Measurements from ENCODE around the gene PTPRM.
A peak's percentile ranks its signal among the peaks of the same experiment; 100 is the strongest.

The PTPRM gene

GRCh38 chr18:7572822-7573221 is 5.7 kb downstream of the PTPRM start:
- no peak for TF ChIP-seq CTCF (conservative IDR thresholded peaks at IDR 0.05; ENCODE audit: low read depth)
- H3K27ac ChIP-seq = no peak overlapping the region
- POLR2A ChIA-PET (ENCODE audit: low non-redundant PET) = no interaction called here
- no peak for DNase-seq (ENCODE audit: low spot score)
- CTCF ChIA-PET = no interaction called here

- CTCF ChIA-PET = interaction anchor here (1.6 kb wide), 1 partner anchor 9 kb away, joined by 6 read pairs; the partner anchor contains the start of gene PTPRM
- POLR2A ChIA-PET (ENCODE audit: low non-redundant PET) = no interaction called here
- no peak overlapping the region for H3K27ac ChIP-seq
- no peak for TF ChIP-seq CTCF (conservative IDR thresholded peaks at IDR 0.05; ENCODE audit: low read depth)
- no peak for DNase-seq (ENCODE audit: low spot score)
Measured at GRCh38 chr18:7575465-7576028, 8.4 kb downstream of the PTPRM start.

- POLR2A ChIA-PET (ENCODE audit: low non-redundant PET) = no interaction called here
- no peak overlapping the region; the same call in 1 of the 2 replicates for H3K27ac ChIP-seq
- CTCF ChIA-PET = interaction anchor here (1.6 kb wide), 1 partner anchor 9 kb away, joined by 6 read pairs; the partner anchor contains the start of gene PTPRM
- DNase-seq (ENCODE audit: low spot score) = no peak
- no peak for TF ChIP-seq CTCF (conservative IDR thresholded peaks at IDR 0.05; ENCODE audit: low read depth)
Measured at GRCh38 chr18:7576077-7576476, 9.0 kb downstream of the PTPRM start.

- ChIA-PET CTCF (interaction anchor here (0.7 to 1.6 kb wide), 3 partner anchors 10 to 67 kb away, joined by 3 to 6 read pairs (median 4); partner anchors contain the start of gene PTPRM), POLR2A (ENCODE audit: low non-redundant PET) (no interaction called here)
- H3K27ac ChIP-seq = no peak overlapping the region; the same call in 1 of the 2 replicates
- TF ChIP-seq CTCF (conservative IDR thresholded peaks at IDR 0.05; ENCODE audit: low read depth) = no peak
- DNase-seq (ENCODE audit: low spot score) = peak; percentile 16
Measured at GRCh38 chr18:7576685-7577084, 9.6 kb downstream of the PTPRM start.

- CTCF ChIA-PET = no interaction called here
- no peak for TF ChIP-seq CTCF (conservative IDR thresholded peaks at IDR 0.05; ENCODE audit: low read depth)
- POLR2A ChIA-PET (ENCODE audit: low non-redundant PET) = no interaction called here
- no peak overlapping the region for H3K27ac ChIP-seq
- DNase-seq (ENCODE audit: low spot score) = no peak
Measured at GRCh38 chr18:7577706-7578105, 10.6 kb downstream of the PTPRM start.

GRCh38 chr18:7579176-7579917 is 12.2 kb downstream of the PTPRM start:
- ChIA-PET POLR2A (ENCODE audit: low non-redundant PET) (no interaction called here), CTCF (no interaction called here)
- DNase-seq (ENCODE audit: low spot score) = no peak
- no peak overlapping the region for H3K27ac ChIP-seq
- TF ChIP-seq CTCF (conservative IDR thresholded peaks at IDR 0.05; ENCODE audit: low read depth) = no peak

Measured in RWPE1 (cell line).